Liver (tissue), 3 donors: ENCODE data around the gene ACTR2.

Experiments
- CTCF ChIP-seq: fragments of 150-350 bp; IDR thresholded peaks from 2 replicates; pipeline ENCODE4 v1.5.1; 2017; ENCODE audit warnings: improper control_type of control experiment, low read depth, low read length; ENCODE audit not compliant: missing input control
- EGR1 ChIP-seq, 2 donors: IDR thresholded peaks; 2 replicates each; pipeline ENCODE4 v1.6.1; 2016 to 2018; ENCODE audit warnings: antibody characterized with exemption in 2 of 2, low read depth in 2 of 2
- GABPA ChIP-seq, 2 donors: IDR thresholded peaks in 1 of 2; conservative IDR thresholded peaks in 1 of 2; 2 replicates each; pipeline ENCODE4 v1.6.1; 2016; ENCODE audit warnings: antibody characterized with exemption in 2 of 2, mild to moderate bottlenecking in 1 of 2, moderate library complexity in 1 of 2
- donor health status: healthy.
- donor health status: healthy.

- TF ChIP-seq CTCF (no peak), GABPA (IDR thresholded peaks at IDR 0.05 in 1 of 2, conservative IDR thresholded peaks at IDR 0.05 in 1 of 2) (no peak), EGR1 (IDR thresholded peaks at IDR 0.05; ENCODE audit: low read depth in 2 of 2) (no peak)
These were observed 54.2 kb downstream of the ACTR2 start for GRCh38 chr2:65281627-65282351.
